Smooth muscle cell of the brain vasculature (primary cell): ENCODE measurements around the gene EPDR1.
A peak's percentile ranks its signal among the peaks of the same experiment; 100 is the strongest.
"Not testable (repeated sequence)": the region's sequence is repeated elsewhere in the genome, so short reads cannot be mapped to it uniquely, and the experiment has no call there.

Experiments used
- DNase-seq: peaks from one replicate; pipeline ENCODE4 v3.0.0-alpha.2; 2012; ENCODE audit warnings: low read depth, low spot score

EPDR1 gene

DNA sequence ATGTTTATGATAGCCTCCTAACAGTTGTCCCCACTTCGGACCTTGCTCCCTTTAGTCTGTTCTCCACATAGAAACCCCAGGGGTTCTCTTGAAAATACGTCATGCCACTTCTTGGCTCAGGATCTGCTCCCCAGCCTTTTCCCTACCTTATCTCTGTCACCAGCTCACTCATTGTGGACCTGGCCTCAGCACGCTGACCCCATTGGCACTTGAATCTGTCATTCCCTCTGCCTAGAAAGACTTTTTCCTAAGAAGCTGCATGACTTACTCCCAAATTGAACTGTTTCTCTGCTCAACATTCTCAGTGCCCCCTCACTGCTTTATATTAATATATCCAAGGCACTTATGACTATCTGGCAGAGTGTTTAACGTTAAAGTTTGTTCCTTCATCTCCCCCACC, 8.4 kb downstream of the EPDR1 start:
- no peak for DNase-seq

- DNase-seq, result no peak
Measured at GRCh38 chr7:37930226-37930948, 9.9 kb downstream of the EPDR1 start.

DNA sequence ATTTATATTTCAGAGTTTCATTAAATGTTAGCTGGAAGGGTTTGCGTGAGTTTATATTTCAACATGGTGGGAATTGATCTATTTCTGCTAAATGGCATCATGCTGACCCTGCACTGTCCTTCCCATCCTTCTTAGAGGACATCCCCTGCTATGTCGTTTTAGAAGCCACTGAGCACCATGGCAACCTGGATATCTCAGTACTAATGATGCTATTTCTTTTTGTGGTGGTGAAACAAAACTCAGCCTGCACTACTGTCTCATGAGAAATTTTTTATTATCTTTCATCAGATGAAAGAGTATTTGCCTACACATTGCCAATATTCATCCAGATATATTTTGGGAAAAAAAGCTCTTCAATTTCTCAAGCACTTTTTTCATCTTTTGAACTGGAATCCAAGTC, 12.1 kb downstream of the EPDR1 start:
- no peak for DNase-seq

- no peak for DNase-seq
Measured at GRCh38 chr7:37933018-37933566, 12.7 kb downstream of the EPDR1 start.

DNA sequence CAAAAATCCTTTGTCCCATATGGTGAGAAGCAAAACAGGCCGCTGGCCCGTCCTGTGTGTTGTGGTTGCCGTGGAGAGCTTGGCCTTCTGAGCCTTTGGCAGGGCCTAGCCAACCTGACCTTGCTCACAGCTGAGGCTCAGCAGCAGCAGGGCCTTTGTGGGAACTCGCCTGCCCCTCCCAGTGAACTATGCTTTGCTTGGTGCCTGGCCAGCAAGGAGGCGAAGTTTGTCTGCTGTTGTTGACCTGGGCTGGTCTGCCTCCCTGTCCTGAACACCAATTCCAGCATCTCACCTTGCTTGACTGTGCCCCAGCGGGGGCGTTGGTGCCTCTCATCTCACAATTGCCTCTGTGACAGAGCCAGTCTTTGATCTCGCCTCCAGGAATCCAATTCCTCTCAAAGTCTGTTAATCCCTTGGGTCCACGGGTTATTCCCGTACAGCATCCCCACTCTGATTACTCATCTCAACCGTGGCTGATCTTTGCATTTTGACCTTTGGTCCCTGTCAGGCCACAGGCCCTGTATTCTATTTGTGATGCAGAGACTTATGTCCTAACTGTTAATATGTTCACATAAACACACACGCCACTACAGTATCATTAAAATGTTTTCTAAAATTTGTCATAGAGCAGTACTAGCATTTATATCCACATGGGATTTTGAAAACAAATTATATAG, 22.6 kb downstream of the EPDR1 start:
- peak; percentile 91 for DNase-seq

DNA sequence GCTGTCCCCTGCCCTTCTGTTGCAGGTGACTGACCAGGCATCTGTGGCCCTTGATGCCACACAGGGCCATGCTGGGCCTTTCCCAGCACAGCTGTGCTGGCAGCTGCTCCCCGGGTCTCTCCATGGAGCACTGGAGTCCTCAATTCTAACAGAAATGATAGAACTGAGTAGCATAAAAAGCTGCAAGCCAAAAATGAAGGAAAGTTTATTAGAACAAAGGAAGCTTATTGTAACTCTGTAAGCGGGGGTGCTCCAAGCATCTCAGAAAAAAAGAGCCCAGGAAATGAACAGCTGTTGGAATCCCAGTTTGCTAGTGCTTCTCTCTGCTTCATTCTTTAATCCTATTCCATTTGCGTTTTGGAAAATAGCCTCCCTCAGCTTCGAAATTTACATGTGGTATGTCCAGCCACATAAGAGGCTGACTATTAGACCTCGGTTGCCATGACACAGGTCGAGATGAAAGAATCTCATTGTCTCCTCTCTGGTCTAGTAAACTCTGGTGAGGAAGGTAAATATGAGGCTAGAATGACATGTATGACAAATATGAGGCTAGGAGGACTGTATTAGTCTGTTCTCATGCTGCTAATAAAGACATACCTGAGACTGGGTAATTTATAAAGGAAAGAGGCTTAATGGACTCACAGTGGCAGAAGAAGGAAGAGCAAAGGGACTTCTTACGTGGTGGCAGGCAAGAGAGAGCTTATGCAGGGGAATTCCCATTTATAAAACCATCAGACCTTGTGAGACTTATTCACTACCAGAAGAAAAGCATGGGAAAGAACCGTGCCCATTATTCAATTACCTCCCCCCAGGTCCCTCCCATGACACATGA, 23.7 kb downstream of the EPDR1 start:
- no peak for DNase-seq

- no peak for DNase-seq
Measured at GRCh38 chr7:37944737-37945054, 24.3 kb downstream of the EPDR1 start.

DNA sequence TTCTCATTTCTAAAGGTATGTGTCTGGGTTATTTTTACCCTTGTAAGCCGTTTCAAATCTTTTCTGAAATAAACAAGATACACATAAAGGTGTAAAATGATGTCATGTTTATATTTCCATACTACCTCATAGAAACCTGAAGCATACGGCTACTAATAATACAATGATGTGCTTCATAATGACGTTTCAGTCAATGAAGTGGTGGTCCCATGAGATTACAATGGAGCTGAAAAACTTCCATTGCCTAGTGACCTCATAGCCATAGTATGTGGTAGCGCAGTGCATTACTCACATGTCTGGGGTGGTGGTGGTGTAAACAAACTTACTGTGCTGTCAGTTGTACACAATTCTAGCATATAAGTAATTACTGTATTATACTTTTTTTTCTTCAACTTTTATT, 24.9 kb downstream of the EPDR1 start:
- no peak for DNase-seq

DNA sequence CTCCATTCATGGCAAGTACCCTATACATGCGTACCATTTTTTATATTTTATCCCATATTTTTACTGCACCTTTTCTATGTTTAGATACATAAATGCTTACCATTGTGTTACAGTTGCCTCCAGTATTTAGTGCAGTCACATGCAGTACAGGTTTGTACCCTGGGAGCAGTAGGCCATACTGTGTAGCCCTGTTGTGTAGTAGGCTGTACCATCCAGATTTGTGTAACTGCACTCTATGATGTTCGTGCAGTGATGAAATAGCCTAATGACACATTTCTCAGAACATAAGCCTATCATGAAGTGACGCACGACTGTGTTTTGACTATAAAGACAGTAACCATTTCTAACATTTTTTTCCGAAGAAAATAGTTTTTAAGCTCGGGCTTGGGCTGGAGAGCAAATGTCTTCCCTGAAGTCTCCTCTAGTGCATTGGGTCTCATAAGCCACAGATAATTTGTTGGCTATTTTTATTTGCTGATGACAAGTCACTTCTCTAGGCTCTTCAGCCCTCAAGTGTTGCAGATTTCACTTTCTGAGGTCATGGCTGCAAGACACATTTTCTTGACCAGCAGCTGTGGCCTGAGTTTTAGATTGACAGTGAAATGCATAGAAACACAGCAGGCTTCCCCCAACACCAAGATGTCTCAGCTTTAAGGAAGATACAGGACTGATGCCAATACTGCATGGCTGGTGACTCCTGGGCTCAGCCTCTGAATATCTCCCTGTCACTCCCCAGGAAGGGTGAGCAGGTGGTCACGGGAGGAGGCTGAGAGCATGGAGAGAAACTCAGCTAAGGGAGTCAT, 26.9 kb downstream of the EPDR1 start:
- DNase-seq, result no peak

DNA sequence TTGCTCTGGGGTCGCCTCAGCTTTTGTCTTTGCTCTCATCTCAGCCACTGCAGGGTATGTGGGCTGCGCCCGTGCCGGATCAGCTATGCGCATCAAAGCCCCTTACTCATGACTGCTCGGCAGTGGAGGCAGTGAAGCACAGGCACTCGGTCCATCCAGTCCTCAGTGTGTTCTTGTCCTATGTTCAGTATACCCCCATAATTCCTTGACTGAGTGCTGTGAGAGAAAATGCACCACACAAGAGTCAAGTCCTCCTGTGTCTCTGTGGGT, 27.4 kb downstream of the EPDR1 start:
- no peak for DNase-seq

GRCh38 chr7:37952240-37952639, 31.8 kb downstream of the EPDR1 start:
- no peak for DNase-seq

DNA sequence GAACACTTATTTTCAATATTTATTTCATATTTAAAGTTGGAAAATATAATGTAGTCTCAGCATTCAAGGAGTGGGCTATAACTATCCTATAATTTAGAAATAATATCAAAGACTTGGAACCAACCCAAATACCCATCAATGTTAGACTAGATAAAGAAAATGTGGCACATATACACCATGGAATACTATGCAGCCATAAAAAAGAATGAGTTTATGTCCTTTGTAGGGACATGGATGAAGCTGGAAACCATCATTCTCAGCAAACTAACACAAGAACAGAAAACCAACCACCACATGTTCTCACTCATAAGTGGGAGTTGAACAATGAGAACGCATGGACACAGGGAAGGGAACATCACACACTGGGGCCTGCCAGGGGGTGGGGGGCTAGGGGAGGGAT, 33.8 kb downstream of the EPDR1 start:
- DNase-seq, result not testable (repeated sequence)

- DNase-seq, result no peak
Measured at GRCh38 chr7:37956791-37957190, 36.4 kb downstream of the EPDR1 start.

DNA sequence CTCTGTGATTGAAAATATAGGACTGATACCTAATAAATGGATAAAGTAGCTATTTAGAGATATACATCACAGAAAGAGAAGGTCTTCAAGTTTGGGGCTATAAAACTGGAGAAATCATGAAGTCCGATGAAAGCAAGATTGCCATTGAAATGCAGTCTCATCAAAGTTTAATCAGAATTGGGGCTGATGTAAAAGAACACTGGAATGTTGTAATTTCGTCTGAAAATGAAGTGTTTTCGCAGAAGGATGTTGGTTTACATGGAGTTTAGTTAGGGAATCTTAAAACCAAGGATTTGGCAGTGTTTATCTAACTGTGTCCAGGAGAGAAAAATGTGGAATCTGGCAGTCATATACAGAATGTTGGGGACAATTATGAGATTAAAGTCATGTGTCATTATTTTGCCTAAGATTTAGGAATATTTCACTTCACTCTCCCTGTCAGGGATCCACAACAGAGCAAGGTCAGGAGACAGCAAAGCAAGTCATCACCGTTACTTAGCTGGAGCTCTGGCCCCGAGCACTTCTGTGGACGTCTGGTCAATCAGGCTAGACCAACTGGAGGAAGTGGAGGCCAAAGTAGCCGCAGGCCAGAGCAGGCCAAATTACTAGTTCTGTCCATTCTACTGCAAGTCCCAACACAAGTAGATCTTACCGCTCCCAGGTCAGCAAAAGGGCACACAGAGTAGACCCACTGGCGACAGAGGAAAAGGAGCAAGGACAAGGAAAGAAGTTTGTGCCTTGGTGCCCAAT, 37.0 kb downstream of the EPDR1 start:
- DNase-seq, result no peak

DNA sequence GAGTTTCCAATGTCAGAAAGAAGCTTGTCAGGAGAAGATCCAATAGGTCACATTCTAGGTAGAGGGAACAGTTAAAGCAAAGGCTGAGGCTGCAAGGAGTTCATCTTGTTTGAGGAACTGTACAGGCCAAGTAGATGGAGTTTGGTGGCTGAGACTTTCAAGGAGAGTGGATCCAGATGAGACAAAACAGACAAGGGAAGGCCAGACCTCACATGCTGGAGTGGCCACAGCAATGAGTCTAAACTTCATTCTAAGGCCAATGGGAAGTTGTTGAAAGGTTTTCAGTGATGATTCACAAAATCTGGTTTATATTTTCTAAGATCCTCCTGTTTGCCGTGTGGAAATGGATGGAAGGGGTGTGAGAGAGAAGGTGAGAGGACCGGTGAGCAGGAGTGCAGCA, 40.0 kb downstream of the EPDR1 start:
- DNase-seq, result no peak

GRCh38 chr7:37961251-37961650, 40.8 kb downstream of the EPDR1 start:
- no peak for DNase-seq

GRCh38 chr7:37964196-37964595, 43.8 kb downstream of the EPDR1 start:
- DNase-seq, result no peak

GRCh38 chr7:37970211-37970610, 49.8 kb downstream of the EPDR1 start:
- no peak for DNase-seq

DNA sequence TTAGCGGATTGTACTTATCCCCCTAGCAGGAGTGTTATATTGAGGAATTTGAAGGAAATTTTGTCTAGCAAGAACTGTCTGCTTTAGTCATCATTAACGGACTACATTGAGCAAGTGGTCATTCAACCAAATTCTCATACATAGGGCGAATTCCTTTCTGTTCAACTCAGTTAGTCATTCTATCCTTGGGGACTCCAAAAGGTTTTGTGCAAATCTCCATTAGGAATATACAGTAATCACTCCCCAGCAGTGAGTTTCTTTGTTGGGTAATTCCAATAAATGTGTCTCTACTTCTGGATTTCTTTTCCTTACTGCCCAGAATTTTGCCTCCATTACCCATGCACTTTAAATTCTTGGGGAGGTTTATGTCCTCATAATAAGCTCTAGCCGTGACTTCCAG, 51.1 kb downstream of the EPDR1 start:
- DNase-seq, result no peak

- DNase-seq, result no peak
Measured at GRCh38 chr7:37973915-37974314, 53.5 kb downstream of the EPDR1 start.

DNA sequence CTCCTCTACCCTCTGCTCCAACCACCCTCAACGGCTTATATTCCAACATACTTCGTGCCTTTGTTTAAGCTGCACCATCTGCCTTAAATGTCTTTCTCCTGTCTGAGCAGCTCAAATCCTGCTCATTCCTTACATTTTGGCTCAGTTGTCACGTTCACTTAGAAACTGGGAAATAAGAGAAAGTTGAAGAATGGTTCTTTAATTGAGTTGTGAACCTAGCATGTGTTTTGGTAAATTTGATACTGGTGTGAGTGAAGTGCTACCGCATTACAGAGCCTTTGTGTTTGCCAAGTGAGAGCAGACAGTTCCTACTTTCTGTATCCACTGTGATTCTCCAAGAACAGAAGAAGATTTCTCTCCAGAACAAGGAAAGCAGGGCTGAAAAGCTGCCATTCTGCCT, 54.3 kb downstream of the EPDR1 start:
- no peak for DNase-seq
